Heart right ventricle (tissue), 16 donors: Measurements from ENCODE around the gene DNAH14. TPM values are rescaled to one million over a fixed set of nuclear protein-coding genes. Genes with fewer than 3 reads are reported as not detected.

Experiments used
- ATAC-seq, 8 donors: fragments of 200-7000 bp; cut with Tn5 transposase; one replicate each; pipeline ENCODE4 v1.9.1; 2020; ENCODE audit warnings: mild to moderate bottlenecking in 8 of 8, moderate library complexity in 8 of 8, moderate number of reproducible peaks in 1 of 8
- DNase-seq, 2 donors: peaks; one replicate each; pipeline ENCODE4 v3.0.0-alpha.2; 2020
- H3K27ac ChIP-seq, 10 donors: fragments of 200-600 bp; sonication (generic) in 2 of 10; one replicate each; pipeline versions ENCODE4 v1.5.0 to v1.8.0; 2020 to 2022; ENCODE audit warnings: mild to moderate bottlenecking in 3 of 10
- H3K27me3 ChIP-seq, 7 donors: fragments of 200-600 bp; one replicate each; pipeline ENCODE4 v1.8.0; 2021 to 2022; ENCODE audit warnings: mild to moderate bottlenecking in 2 of 7
- H3K36me3 ChIP-seq, 9 donors: fragments of 200-600 bp; sonication (generic) in 1 of 9; one replicate each; pipeline versions ENCODE4 v1.5.0 to v1.8.0; 2020 to 2022; ENCODE audit warnings: mild to moderate bottlenecking in 2 of 9
- H3K4me1 ChIP-seq, 9 donors: fragments of 200-600 bp; sonication (generic) in 1 of 9; one replicate each; pipeline versions ENCODE4 v1.5.0 to v1.8.0; 2020 to 2022; ENCODE audit warnings: mild to moderate bottlenecking in 4 of 9
- H3K4me3 ChIP-seq, 10 donors: fragments of 200-600 bp; sonication (generic) in 2 of 10; one replicate each; pipeline versions ENCODE4 v1.5.0 to v1.8.0; 2020 to 2022; ENCODE audit warnings: mild to moderate bottlenecking in 7 of 10, moderate library complexity in 2 of 10
- H3K9me3 ChIP-seq, 11 donors: fragments of 200-600 bp in 10 of 11; sonication (generic) in 2 of 11; one replicate each; pipeline versions ENCODE4 v1.5.0 to v1.8.0; 2013 to 2022; ENCODE audit warnings: mild to moderate bottlenecking in 2 of 11, control low read depth in 1 of 11, moderate library complexity in 1 of 11
- WGBS, 2 donors: extraction: QIAGEN DNeasy Blood & Tissue Kit; methylation state at CpG; one replicate each; pipeline ENCODE4 v1.1.7; 2013; ENCODE audit warnings: inconsistent platforms in 1 of 2; 5-methylcytosine and 5-hydroxymethylcytosine counted together
- intact Hi-C, 10 donors: fragments of 100-400 bp; cut with DNase I; formaldehyde crosslinking; loops; one replicate each; pipeline versions ENCODE4 v1.11.1 to v1.14.2; 2022
- polyA plus RNA-seq, 2 donors: library from polyadenylated mRNA; stranded (reverse); fragments of 200-250 nt; gene quantifications; one replicate each; pipeline ENCODE4 v1.2.3, GENCODE V29; 2013
- total RNA-seq, 10 donors: library from RNA; stranded (reverse); fragmentation: NEBNext Ultra II Directional in 3 of 10; extraction: Animal tissue kit (Norgen Biotek cat#: 25700) in 3 of 10; gene quantifications; one replicate each; pipeline versions ENCODE4 v1.2.1 to v1.2.4, GENCODE V29; 2021 to 2023
- TF ChIP-seq, protein P1 (sequence below), 9 donors: fragments of 200-600 bp; sonication (generic) in 2 of 9; IDR thresholded peaks; one replicate each; pipeline versions ENCODE4 v1.5.0 to v1.8.0; 2021 to 2022; ENCODE audit warnings: antibody characterized with exemption in 9 of 9, mild to moderate bottlenecking in 5 of 9, moderate library complexity in 1 of 9
- donor health status: Arrhythmogenic right ventricular cardiomyopathy.
- donor health status: ischemic (EF 13 %, LVEDD 7.1; RV severe dilation, severe dysfunction).
- donor health status: healthy with polysubstance abuse.
- donor health status: DM: no; HTN: yes; CAD: no.
- donor health status: DM: no; HTN: no; CAD: no.
- donor health status: ischemic (EF 25% LVEDD 6.9; RV normal size, moderate dysfunction).
- donor health status: ischemic (EF 25% LVEDD 5.7; RV mildly dilated, moderate dysfunction).
- donor health status: healthy.
- donor health status: DM: yes; HTN: yes; CAD: no.
- donor health status: Ischemic cardiomyopathy.
- donor health status: ischemic (EF 35%, LVEDD 5.7; RV mildly dilated, moderate dysfunction).
- donor health status: nonischemic (EF 11% LVEDD 7.7; RV severe dilation, severe dysfunction).
- donor health status: DM: yes; HTN: yes; CAD: no.
- donor health status: PGD.
- donor health status: ischemic (EF 29% LVEDD 5.4; RV normal size, mild dysfunction).
- donor health status: nonischemic (EF 23%, LVEDD 6.1; RV moderate dilation, normal function).

DNAH14 gene
- total and polyA plus RNA-seq, 12 donors, result 0.12 to 8.0 (median 2.0) TPM

DNA sequence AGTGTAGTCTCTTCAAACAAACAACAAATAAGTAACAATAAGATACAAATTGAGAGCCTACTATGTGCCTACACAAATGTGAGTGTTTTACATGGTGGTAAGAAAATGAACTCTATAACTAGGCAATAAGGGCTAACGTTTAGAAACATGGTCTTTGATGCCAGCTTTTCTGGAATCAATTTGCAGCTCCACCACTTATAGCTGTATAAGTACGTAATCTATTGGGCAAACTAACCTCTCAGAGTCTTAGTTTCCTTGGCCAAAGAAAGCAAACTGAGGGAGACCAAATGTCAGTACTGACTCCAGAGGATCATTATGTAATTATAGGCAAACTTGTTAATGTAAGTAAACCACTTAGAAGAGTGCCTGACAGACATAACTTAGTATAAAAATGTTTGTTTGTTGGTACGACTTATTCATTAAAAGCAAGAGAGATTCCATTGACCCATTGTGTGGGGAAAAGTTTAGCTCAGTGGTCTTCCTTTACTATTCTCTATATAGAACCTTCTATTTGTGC, 438.6 kb downstream of the DNAH14 start:
- WGBS, 2 donors, result 76 to 80% methylated on average over 3 of the region's 3 CpGs
- peaks cover 0 to 55% (median 14%) of the 10 kb centered on the region in 7 donors for H3K27me3 ChIP-seq
- no peaks in the 10 kb centered on the region for H3K4me1 ChIP-seq
- no peak for ATAC-seq
- intact Hi-C loops, result loop anchor here in 1 of 10 donors (10.0 kb wide), 1 partner anchor 347 kb away; no protein-coding TSS in a partner anchor
- no peak overlapping the region for H3K4me3 ChIP-seq
- no peaks in the 10 kb centered on the region for H3K36me3 ChIP-seq
- DNase-seq, result no peak
- no peaks in the 10 kb centered on the region for H3K9me3 ChIP-seq
- no peak overlapping the region for H3K27ac ChIP-seq
- TF ChIP-seq, protein P1, sequence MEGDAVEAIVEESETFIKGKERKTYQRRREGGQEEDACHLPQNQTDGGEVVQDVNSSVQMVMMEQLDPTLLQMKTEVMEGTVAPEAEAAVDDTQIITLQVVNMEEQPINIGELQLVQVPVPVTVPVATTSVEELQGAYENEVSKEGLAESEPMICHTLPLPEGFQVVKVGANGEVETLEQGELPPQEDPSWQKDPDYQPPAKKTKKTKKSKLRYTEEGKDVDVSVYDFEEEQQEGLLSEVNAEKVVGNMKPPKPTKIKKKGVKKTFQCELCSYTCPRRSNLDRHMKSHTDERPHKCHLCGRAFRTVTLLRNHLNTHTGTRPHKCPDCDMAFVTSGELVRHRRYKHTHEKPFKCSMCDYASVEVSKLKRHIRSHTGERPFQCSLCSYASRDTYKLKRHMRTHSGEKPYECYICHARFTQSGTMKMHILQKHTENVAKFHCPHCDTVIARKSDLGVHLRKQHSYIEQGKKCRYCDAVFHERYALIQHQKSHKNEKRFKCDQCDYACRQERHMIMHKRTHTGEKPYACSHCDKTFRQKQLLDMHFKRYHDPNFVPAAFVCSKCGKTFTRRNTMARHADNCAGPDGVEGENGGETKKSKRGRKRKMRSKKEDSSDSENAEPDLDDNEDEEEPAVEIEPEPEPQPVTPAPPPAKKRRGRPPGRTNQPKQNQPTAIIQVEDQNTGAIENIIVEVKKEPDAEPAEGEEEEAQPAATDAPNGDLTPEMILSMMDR (IDR thresholded peaks at IDR 0.05), result no peak

DNA sequence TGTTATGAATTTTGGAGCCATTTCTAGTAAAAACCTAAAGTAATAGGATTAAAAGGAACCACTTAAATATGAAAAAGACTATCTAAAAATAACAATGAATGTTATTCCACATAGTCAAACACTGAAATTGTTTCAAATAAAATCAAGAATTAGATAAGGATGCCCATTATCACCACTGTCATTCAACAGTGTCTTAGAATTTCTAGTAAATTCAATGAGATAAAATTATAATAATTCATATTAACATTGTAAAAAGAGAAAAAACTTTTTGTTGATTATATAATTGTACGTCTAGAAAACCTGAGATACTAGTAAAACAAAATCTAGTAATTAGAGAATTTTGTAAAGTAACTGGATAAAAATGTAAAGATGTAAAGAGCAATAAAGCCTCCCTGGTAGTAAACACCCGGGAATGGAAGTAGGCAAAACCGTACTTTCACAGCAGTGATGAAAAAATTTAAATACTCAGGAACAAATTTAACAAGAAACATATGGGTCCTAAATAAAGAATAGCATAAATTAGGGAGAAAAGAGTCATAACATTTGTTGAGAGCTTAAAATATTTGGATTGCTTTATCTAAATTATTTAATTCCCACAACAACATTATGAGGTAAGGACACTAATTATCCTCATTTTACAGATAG, 442.0 kb downstream of the DNAH14 start:
- intact Hi-C loops, result no loop called here
- H3K4me3 ChIP-seq, result no peak overlapping the region
- TF ChIP-seq, protein P1 (IDR thresholded peaks at IDR 0.05), result no peak
- H3K9me3 ChIP-seq, result no peaks in the 10 kb centered on the region
- ATAC-seq (no peak), DNase-seq (no peak)
- peaks cover 0 to 31% (median 14%) of the 10 kb centered on the region in 7 donors for H3K27me3 ChIP-seq
- H3K27ac ChIP-seq, result no peak overlapping the region
- H3K36me3 ChIP-seq, result no peaks in the 10 kb centered on the region
- H3K4me1 ChIP-seq, result no peaks in the 10 kb centered on the region
- 79 to 83% methylated on average over 3 of the region's 3 CpGs for WGBS, 2 donors

DNA sequence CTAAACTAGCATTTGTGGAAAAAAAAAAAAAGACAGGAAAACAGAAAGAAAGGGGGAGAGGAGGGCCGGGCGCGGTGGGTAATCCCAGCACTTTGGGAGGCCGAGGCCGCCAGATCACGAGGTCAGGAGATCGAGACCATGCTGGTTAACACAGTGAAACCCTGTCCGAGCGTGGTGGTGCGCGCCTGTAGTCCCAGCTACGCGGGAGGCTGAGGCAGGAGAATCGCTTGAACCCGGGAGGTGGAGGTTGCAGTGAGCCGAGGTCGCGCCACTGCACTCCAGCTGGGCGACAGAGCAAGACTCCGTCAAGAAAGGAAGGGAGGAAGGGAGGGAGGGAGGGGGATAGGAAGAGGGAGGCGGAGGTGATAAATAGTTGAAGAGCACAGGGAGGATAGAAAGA, 443.7 kb downstream of the DNAH14 start:
- peaks cover 0 to 25% (median 8%) of the 10 kb centered on the region in 7 donors for H3K27me3 ChIP-seq
- WGBS, 2 donors, result 85 to 89% methylated on average over 21 of the region's 21 CpGs
- H3K4me3 ChIP-seq, result no peak overlapping the region
- no peak for DNase-seq
- no peak for ATAC-seq
- no peak overlapping the region for H3K27ac ChIP-seq
- no peaks in the 10 kb centered on the region for H3K4me1 ChIP-seq
- TF ChIP-seq, protein P1 (IDR thresholded peaks at IDR 0.05), result no peak
- intact Hi-C loops, result no loop called here
- no peaks in the 10 kb centered on the region for H3K9me3 ChIP-seq
- no peaks in the 10 kb centered on the region for H3K36me3 ChIP-seq

DNA sequence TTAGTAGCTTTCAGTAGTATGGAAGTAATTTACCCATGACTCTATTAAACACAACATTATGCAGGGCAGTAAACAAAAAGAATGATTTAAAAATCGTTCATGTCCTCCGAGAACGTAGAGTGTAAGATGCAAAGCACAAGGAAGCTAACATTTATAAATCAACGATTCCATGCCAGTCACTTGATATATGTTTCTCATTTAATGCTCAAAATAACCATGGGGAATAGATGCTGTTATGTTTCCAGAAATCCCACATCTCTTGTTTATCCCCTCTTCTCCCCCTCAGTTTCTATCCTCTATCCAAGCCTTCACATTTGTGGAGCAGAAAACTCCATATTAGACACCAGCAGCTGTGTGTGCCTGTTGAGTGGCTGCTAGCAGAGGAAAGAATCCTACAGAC, 445.5 kb downstream of the DNAH14 start:
- WGBS, 2 donors, result 89 to 92% methylated on average over 4 of the region's 4 CpGs
- no peak for ATAC-seq
- no peak overlapping the region for H3K27ac ChIP-seq
- no peaks in the 10 kb centered on the region for H3K4me1 ChIP-seq
- no peak overlapping the region for H3K4me3 ChIP-seq
- intact Hi-C loops, result no loop called here
- H3K27me3 ChIP-seq, result peaks cover 0 to 10% (median 5%) of the 10 kb centered on the region in 7 donors
- H3K36me3 ChIP-seq, result no peaks in the 10 kb centered on the region
- DNase-seq, result no peak
- TF ChIP-seq, protein P1 (IDR thresholded peaks at IDR 0.05), result no peak
- no peaks in the 10 kb centered on the region for H3K9me3 ChIP-seq
